ENCODE measurements around the gene ASPSCR1. TPM values are rescaled to one million over a fixed set of nuclear protein-coding genes. Genes with fewer than 3 reads are reported as not detected.

The ASPSCR1 gene
- total and polyA plus RNA-seq, 9 of the 15 experiments (the other 6 are each of a cell fraction or from before 2014, with no cell fraction given) = 0.90 to 36.9 (median 11.6) TPM

DNA sequence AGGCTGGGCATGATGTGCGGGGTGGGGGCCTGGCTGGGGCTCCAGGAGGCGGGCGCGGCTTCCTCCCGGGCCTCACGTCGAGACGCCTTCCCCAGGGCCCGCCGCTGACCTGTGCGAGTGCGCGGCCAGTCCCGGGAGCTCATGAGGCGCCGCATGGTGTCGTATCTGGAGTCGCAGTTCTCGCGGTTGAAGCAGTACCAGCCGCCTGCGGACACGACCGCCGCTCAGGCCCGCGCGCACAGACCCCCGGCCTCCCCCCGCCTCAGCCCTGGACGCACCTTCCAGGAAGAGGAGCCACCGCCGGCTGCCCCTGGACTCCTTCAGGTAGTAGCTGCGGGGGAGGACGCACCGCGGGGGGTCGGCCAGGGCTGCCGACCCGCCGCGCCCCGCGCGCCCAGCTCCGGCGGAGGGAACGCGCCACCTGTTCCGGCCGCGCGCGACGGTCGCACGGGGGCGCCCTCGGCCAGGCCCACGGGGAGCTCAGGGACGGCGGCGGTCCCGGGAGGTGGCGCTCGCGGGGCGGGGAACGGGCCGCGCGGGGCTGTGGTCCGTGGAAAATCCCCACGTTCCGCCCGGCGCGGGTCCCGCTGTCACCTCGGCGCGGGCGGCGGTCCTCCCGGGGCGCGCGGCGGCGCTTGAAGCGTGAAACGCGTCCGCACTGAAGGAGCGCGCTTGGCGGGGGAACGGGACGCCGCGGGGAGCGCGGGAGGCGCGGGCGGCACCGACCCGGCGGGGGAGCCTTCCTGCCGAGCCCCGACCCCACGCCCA is 17.9 kb upstream of the ASPSCR1 start (continued):
- no peak for TF ChIP-seq KLF13 (tag; IDR thresholded peaks at IDR 0.05; ENCODE audit: borderline replicate concordance, low read depth)
- no peak for TF ChIP-seq GTF3C2 (IDR thresholded peaks at IDR 0.05; ENCODE audit: borderline replicate concordance, extremely low read depth, insufficient read length)
- TF ChIP-seq ZBTB7A (IDR thresholded peaks at IDR 0.05; ENCODE audit: borderline replicate concordance, control insufficient read depth, low read depth, low read length) = peak; percentile 93
- TF ChIP-seq, protein P1, sequence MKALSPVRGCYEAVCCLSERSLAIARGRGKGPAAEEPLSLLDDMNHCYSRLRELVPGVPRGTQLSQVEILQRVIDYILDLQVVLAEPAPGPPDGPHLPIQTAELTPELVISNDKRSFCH (CRISPR knock-in tag; IDR thresholded peaks at IDR 0.05) = no peak
- TF ChIP-seq, protein P1 (tag; IDR thresholded peaks at IDR 0.05) = peak; percentile 30; the same call in 1 of the 2 replicates
- peak; percentile 100 for TF ChIP-seq GATAD2B (IDR thresholded peaks at IDR 0.05; ENCODE audit: borderline replicate concordance)
- TF ChIP-seq MAZ (CRISPR knock-in tag; conservative IDR thresholded peaks at IDR 0.05 in 1 of 2, IDR thresholded peaks at IDR 0.05 in 1 of 2) = peak in 1 of 2 experiments; percentile 68; a peak in 2 of 4 replicates
- TF ChIP-seq TBP (optimal IDR thresholded peaks at IDR 0.05; ENCODE audit: low read depth, low read length) = peak; percentile 27
- TF ChIP-seq RAD21 (CRISPR knock-in tag; conservative IDR thresholded peaks at IDR 0.05 in 1 of 2, IDR thresholded peaks at IDR 0.05 in 1 of 2) = peak; percentile 92 to 95
- TF ChIP-seq, protein P2, sequence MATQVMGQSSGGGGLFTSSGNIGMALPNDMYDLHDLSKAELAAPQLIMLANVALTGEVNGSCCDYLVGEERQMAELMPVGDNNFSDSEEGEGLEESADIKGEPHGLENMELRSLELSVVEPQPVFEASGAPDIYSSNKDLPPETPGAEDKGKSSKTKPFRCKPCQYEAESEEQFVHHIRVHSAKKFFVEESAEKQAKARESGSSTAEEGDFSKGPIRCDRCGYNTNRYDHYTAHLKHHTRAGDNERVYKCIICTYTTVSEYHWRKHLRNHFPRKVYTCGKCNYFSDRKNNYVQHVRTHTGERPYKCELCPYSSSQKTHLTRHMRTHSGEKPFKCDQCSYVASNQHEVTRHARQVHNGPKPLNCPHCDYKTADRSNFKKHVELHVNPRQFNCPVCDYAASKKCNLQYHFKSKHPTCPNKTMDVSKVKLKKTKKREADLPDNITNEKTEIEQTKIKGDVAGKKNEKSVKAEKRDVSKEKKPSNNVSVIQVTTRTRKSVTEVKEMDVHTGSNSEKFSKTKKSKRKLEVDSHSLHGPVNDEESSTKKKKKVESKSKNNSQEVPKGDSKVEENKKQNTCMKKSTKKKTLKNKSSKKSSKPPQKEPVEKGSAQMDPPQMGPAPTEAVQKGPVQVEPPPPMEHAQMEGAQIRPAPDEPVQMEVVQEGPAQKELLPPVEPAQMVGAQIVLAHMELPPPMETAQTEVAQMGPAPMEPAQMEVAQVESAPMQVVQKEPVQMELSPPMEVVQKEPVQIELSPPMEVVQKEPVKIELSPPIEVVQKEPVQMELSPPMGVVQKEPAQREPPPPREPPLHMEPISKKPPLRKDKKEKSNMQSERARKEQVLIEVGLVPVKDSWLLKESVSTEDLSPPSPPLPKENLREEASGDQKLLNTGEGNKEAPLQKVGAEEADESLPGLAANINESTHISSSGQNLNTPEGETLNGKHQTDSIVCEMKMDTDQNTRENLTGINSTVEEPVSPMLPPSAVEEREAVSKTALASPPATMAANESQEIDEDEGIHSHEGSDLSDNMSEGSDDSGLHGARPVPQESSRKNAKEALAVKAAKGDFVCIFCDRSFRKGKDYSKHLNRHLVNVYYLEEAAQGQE (IDR thresholded peaks at IDR 0.05; ENCODE audit: borderline replicate concordance) = peak; percentile 84
- TF ChIP-seq, protein P2 (CRISPR knock-in tag; IDR thresholded peaks at IDR 0.05; ENCODE audit: low read depth) = no peak
- TF ChIP-seq SIN3B (IDR thresholded peaks at IDR 0.05; ENCODE audit: low read depth) = peak; percentile 80
- TF ChIP-seq L3MBTL2 (IDR thresholded peaks at IDR 0.05) = peak; percentile 91

Measured in K562 (cell line).